Inflammatory macrophage treated with lipopolysaccharide for 4 hours (primary cell): ENCODE measurements around the gene CMPK2.

Source experiments
- DNase-seq: peaks from one replicate; pipeline ENCODE4 v3.0.0-alpha.2; 2020

CMPK2 gene

DNA sequence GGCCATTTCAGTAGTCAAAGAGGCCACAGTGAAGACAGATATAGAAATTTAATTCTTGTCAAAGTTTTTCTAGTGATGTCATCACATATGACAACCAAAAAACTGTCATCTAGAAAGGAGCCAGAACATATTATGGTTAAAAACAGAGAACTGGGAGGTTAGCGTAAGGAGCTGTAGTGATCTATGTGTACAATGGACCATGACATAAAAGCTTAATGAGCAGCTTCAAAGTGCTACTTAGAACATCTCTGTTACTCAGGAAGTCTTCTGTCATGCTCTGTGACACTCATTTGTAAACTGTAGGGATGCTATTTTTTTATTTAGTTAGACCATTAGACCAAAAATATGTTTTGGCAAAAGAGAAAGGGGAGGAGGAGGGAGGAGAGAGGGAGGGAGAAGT lies 57.3 kb downstream of the CMPK2 start:
- DNase-seq, result no peak

DNA sequence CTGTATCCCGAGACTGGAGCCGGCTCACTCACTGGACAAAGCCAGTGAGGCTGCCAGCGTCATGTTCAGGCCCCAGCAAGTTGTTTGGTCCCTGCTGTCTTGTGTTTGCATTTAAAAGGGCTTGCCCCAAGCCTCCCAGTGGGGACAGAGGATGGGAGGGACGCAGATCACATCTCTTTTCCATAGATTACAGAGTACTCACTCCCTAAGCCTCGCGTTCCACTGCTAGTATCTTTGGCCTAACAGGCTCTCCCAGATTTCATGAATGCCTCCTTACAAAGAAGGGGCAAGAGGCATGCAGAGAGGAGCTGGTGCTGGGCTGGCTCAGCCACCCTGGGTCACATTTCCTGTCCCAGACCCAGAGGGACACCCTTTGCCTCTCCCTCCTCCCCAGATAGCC lies 59.1 kb downstream of the CMPK2 start:
- DNase-seq, result no peak

DNA sequence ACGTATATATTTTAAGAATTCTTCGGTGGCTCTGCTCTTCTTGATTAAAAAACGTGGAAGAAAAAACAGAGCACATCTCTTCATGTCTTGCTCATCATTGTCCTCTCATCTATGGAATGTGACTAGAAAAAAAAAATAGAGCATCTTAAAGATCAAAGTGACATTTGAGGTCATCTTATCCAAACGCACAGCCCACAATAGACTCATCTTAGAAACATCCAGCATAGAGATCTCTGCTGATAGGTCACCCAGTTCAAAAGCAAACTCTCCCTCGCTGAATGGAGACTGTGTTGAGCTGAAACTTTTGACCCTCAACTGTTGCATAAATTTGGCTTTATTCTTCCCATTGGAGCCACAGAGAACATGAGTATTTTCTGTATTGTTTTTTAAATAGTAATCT lies 65.2 kb downstream of the CMPK2 start:
- DNase-seq, result no peak
